GM06990 (cell line): ENCODE measurements around the gene CEP89.
"Not testable (repeated sequence)": the region's sequence is repeated elsewhere in the genome, so short reads cannot be mapped to it uniquely, and the experiment has no call there.

Experiments
- DNase-seq: peaks from one replicate; pipeline ENCODE4 v3.0.0-alpha.2; 2011; ENCODE audit not compliant: insufficient read length; ENCODE audit errors: extremely low read depth
- H3K27me3 ChIP-seq: replicated peaks from 2 replicates; pipeline ENCODE4 v1.6.0; 2011; ENCODE audit warnings: low read length; ENCODE audit not compliant: control insufficient read depth, insufficient read depth
- H3K36me3 ChIP-seq: 2 replicates; pipeline ENCODE4 v1.5.1; 2011; ENCODE audit warnings: low read length; ENCODE audit not compliant: control insufficient read depth, insufficient read depth
- H3K4me3 ChIP-seq: replicated peaks from 2 replicates; pipeline ENCODE4 v1.5.1; 2011; ENCODE audit warnings: low read depth, mild to moderate bottlenecking, control low read depth, low read length
- CTCF ChIP-seq: IDR thresholded peaks from 2 replicates; pipeline ENCODE4 v1.5.1; 2011; ENCODE audit warnings: low read length, control low read depth, mild to moderate bottlenecking, inconsistent platforms; ENCODE audit not compliant: insufficient read depth, poor library complexity, severe bottlenecking

Gene CEP89

GRCh38 chr19:32890841-32891240, 80.9 kb downstream of the CEP89 start:
- no peaks in the 10 kb centered on the region for H3K27me3 ChIP-seq
- TF ChIP-seq CTCF = no peak
- no peak for DNase-seq
- H3K36me3 ChIP-seq = no peaks in the 10 kb centered on the region
- no peak overlapping the region for H3K4me3 ChIP-seq

GRCh38 chr19:32890326-32890725, 81.4 kb downstream of the CEP89 start:
- no peak for TF ChIP-seq CTCF
- no peak overlapping the region for H3K4me3 ChIP-seq
- H3K36me3 ChIP-seq = no peaks in the 10 kb centered on the region
- no peaks in the 10 kb centered on the region for H3K27me3 ChIP-seq
- no peak for DNase-seq

GRCh38 chr19:32889137-32889934, 82.4 kb downstream of the CEP89 start:
- Histone ChIP-seq H3K4me3 (no peak overlapping the region), H3K27me3 (no peaks in the 10 kb centered on the region), H3K36me3 (no peaks in the 10 kb centered on the region)
- DNase-seq = no peak
- no peak for TF ChIP-seq CTCF

- no peak overlapping the region for H3K4me3 ChIP-seq
- no peak for DNase-seq
- TF ChIP-seq CTCF = no peak
- H3K27me3 ChIP-seq = no peaks in the 10 kb centered on the region
- H3K36me3 ChIP-seq = no peaks in the 10 kb centered on the region
These were observed 84.1 kb downstream of the CEP89 start for GRCh38 chr19:32887572-32888215.

- no peaks in the 10 kb centered on the region for H3K27me3 ChIP-seq
- H3K4me3 ChIP-seq = no peak overlapping the region
- TF ChIP-seq CTCF = no peak
- DNase-seq = no peak
- peaks cover 2% of the 10 kb centered on the region; the same call in 1 of the 2 replicates for H3K36me3 ChIP-seq
These were observed 85.5 kb downstream of the CEP89 start for GRCh38 chr19:32886241-32886640.

- not testable (repeated sequence) for DNase-seq
These were observed 86.5 kb downstream of the CEP89 start for GRCh38 chr19:32885255-32885654.

More at GRCh38 chr19:32885255-32885654, 86.5 kb downstream of the CEP89 start:
- not testable (repeated sequence) for H3K36me3 ChIP-seq, H3K4me3 ChIP-seq, H3K27me3 ChIP-seq
